GM12864 (cell line): ENCODE data around the gene GLB1L.

Experiments used
- DNase-seq: peaks from one replicate; pipeline ENCODE4 v3.0.0-alpha.2; 2011; ENCODE audit warnings: low read depth
- H3K4me3 ChIP-seq: 2 replicates; pipeline ENCODE4 v1.5.1; 2011; ENCODE audit warnings: mild to moderate bottlenecking, low read depth, low read length, control low read depth
- CTCF ChIP-seq: IDR thresholded peaks from 2 replicates; pipeline ENCODE4 v1.5.1; 2011; ENCODE audit warnings: low read depth, mild to moderate bottlenecking, moderate library complexity, low read length, control low read depth, inconsistent platforms; ENCODE audit errors: missing control alignments

Gene GLB1L

GRCh38 chr2:219280651-219281050, 35.4 kb upstream of the GLB1L start:
- H3K4me3 ChIP-seq: no peak overlapping the region; the same call in 1 of the 2 replicates
- DNase-seq: no peak
- no peak for TF ChIP-seq CTCF

GRCh38 chr2:219279916-219280516, 34.8 kb upstream of the GLB1L start:
- peak overlapping the region; percentile 76 for H3K4me3 ChIP-seq
- peak; percentile 27 for TF ChIP-seq CTCF
- no peak for DNase-seq

DNA sequence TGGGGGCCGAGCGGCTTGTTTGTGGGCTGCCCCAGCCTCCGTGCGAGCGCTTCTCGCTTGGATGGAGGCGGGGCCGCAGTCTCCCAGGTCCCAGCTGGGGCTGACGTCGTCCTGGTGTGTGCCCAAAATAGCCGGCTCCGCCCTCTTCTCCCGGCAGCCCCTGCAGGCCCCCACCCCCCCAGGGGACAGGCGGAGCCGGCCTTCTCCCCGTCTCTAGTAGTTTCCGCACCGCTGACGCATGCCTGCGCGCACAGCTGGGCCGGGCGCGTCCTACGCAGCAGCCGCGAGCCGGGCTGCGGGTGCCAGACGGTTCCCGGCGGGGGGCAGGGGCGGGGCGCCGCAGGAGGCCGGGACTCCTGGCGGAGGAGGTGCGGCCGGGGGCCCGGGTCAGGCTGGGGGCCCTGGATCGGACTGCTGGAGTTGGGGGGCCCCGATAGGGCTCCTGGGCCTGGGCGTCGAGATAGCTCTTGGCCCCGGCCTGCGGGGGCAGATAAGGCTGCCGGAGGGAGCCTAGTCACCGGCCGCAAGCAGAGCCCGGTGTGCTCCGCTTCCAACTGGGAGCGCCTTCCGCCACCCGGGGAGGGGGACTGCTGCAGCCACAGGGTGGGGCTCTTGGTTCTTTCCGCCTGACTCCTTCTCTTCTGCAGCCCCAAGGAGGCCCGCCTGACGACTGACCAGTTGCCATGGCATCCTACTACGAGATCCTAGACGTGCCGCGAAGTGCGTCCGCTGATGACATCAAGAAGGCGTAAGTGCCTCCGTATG, 34.1 kb upstream of the GLB1L start, which contains the start of gene DNAJB2:
TSS of gene DNAJB2 (plus strand) at position 216 of the 765 bp plus-strand sequence. CDS start at position 684, 468 bp downstream.
- TF ChIP-seq CTCF: no peak
- peak within 1 kb of the TSS; percentile 76 for H3K4me3 ChIP-seq
- DNase-seq: peak; percentile 93

DNA sequence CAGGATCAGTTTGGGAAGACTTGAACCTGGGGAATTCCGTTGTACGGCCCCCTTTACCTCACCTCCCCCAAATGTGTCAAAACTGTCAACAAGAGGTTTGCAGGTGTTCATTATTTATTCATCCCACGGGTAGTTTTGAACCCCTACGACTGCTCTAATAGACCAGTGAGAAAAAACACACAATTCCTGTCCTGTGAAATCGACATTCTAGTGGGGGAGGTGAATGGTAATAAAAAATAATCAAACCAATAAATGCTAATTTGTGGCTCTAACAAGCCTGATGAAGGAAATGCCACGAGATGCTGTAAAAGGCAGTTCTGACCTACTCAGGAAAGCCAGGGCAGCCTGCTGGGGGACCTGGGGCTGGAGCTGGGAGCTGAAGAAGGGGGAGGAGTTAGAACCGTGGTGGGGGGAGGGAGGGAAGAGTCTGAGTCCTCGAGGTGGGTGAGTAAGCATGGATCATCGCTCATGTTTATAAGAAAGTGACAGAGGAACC, 33.5 kb upstream of the GLB1L start:
- no peak for DNase-seq
- no peak for TF ChIP-seq CTCF
- H3K4me3 ChIP-seq: peak overlapping the region; percentile 60

DNA sequence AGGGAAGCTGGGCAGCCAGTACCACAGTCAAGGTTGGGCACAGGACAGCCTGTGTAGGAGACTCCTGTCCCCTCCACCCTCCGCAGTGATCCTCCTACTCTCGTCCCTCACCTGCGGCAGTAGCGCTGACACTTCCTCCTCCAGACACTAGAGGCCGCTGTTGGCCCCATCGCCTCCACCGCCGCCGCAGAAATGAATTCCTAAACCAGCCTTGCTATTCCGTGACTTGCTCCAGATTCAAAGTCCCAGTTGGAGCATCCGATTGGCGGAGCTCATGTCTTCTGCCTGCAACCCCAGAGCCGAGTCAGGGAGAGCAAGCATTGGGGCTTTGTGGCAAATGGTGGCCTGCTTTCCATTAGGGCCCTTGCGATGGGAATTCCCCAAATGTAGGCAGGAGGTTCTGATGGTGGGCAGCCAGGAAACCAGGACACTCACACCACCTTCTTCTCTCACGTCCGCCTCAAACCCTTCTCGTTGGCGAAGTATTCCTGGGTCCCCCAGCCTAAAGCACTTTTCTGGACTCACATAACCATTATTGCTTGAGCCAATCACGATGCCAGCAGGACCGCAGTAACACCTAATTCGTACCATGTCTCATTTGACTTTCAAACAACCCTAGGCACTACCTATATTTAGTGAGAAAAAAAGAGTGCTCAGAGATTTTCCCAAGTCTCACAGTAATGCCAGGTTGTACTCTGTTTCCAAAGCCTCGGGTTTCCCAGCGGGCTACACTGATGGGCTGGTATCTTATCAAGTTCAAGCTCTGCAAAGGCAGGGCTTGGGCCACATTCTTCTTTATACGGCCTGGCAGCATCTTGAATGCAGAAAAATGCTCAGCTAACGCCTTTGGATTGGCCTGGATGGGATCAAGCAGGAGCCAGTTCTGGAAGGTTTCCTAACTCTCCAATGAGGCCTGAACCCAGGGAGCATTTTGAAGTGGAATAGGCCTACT, 32.7 kb upstream of the GLB1L start:
- TF ChIP-seq CTCF: peak; percentile 99
- H3K4me3 ChIP-seq: peak overlapping the region; percentile 60
- DNase-seq: no peak

DNA sequence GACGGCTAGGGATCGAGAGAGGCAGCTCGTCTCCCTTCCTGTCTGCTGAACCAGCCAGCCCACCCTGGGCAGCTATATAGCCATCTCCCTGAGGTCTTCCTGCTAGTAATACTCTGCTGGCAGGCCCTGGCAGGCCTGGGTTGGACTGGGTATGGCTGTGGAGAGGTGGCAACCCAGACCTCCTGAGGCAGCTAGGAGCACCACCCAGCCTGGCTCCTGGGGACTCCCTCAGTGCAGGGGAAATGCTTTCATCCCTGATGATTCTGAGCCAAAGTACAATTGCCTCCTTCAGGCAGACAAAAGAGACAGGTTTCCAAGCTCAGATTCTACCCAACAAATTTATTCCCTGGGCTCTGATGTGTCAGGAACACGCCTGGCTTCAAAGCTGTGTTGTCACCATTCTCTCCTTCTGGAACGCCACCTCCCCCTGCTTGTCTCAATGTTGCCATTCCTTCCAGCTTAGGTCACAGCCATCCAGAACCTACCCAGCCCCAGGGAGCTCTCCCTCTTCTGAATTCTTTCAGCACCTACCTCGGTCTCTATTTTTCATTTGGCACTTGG, 29.2 kb upstream of the GLB1L start:
- H3K4me3 ChIP-seq: no peak overlapping the region
- TF ChIP-seq CTCF: no peak
- DNase-seq: no peak
